Neural progenitor cell (in vitro differentiated cells): Measurements from ENCODE around the gene CDC42EP1.

ENCODE experiments used
- EZH2 ChIP-seq: fragments of 200-600 bp; sonication (generic); IDR thresholded peaks from 2 replicates; pipeline ENCODE4 v1.6.1; 2017; ENCODE audit warnings: antibody characterized with exemption, mild to moderate bottlenecking, moderate library complexity
- TF ChIP-seq, protein P1 (sequence below): fragments of 200-600 bp; sonication (generic); IDR thresholded peaks from 2 replicates; pipeline ENCODE4 v1.5.1; 2017; ENCODE audit warnings: antibody characterized with exemption, mild to moderate bottlenecking

DNA sequence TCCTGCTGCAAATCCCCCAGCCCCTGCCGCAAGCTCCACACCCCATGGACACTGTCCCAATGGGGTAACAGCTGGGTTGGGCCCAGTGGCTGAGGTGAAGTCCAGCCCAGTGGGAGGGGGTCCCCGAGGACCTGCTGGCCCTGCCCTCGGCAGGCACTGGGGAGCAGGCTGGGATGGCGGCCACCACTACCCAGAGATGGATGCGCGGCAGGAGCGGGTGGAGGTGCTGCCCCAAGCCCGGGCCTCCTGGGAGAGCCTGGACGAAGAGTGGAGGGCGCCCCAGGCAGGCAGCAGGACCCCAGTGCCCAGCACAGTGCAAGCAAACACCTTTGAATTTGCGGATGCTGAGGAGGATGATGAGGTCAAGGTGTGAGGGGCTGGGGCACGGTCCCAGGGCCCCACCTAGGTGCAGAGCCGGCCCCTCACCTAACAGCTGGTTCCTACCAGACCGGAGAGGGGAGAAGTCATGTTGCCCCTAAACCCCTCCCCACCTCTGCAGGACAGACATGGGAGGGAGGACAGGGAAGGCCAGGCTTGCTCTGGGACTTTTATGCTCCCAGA, 8.2 kb downstream of the CDC42EP1 start:
- TF ChIP-seq, protein P1, sequence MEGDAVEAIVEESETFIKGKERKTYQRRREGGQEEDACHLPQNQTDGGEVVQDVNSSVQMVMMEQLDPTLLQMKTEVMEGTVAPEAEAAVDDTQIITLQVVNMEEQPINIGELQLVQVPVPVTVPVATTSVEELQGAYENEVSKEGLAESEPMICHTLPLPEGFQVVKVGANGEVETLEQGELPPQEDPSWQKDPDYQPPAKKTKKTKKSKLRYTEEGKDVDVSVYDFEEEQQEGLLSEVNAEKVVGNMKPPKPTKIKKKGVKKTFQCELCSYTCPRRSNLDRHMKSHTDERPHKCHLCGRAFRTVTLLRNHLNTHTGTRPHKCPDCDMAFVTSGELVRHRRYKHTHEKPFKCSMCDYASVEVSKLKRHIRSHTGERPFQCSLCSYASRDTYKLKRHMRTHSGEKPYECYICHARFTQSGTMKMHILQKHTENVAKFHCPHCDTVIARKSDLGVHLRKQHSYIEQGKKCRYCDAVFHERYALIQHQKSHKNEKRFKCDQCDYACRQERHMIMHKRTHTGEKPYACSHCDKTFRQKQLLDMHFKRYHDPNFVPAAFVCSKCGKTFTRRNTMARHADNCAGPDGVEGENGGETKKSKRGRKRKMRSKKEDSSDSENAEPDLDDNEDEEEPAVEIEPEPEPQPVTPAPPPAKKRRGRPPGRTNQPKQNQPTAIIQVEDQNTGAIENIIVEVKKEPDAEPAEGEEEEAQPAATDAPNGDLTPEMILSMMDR = no peak
- TF ChIP-seq EZH2 = no peak
